HG02763 (cell line): ENCODE data around the gene CRELD2.

Source experiments
- ATAC-seq: cut with Tn5 transposase; IDR thresholded peaks from one replicate; pipeline ENCODE4 v1.9.1; 2021; ENCODE audit warnings: mild to moderate bottlenecking, moderate library complexity; ENCODE audit not compliant: unreplicated experiment

Gene CRELD2, protein sequence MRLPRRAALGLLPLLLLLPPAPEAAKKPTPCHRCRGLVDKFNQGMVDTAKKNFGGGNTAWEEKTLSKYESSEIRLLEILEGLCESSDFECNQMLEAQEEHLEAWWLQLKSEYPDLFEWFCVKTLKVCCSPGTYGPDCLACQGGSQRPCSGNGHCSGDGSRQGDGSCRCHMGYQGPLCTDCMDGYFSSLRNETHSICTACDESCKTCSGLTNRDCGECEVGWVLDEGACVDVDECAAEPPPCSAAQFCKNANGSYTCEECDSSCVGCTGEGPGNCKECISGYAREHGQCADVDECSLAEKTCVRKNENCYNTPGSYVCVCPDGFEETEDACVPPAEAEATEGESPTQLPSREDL

DNA sequence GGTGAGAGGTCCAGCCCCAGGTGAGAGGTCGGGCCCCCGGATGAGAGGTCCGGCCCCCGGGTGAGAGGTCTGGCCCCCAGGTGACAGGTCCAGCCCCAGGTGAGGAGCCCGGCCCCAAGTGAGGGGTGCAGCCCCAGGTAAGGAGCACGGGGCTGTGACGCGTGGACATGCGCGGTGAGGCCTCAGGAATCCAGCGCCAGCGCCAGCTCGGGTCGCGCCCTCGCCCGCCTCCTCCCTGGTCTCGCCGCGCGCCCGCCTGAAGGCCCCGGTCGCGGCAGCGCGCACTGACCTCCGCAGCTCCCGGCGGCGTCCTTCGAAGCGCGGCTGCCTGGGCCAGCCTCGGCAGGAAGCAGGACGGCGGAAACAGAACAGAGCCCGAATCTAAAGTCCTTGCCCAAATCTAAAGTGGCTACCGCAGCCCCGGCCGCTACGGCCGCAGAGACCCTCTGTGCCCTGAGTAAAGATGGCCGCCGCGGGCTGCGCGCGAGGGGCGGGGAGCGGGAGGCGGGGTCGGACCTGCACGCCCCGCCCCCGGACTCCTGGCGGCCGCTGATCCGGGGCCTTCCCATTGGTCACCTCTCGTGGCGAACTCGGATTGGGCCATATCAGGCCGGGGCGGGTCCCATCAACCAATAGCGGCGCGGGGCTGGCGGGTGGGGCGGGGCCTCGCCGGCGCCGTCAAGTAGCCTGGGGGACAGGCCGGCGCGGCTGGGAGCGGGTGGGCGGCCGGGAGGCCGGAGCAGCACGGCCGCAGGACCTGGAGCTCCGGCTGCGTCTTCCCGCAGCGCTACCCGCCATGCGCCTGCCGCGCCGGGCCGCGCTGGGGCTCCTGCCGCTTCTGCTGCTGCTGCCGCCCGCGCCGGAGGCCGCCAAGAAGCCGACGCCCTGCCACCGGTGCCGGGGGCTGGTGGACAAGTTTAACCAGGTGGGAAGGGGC lies at the start of gene CRELD2, which contains the start of gene ALG12:
Gene CRELD2 (plus strand): TSS at position 661 of the 937 bp plus-strand sequence. CDS start 136 bp downstream, at position 797.
Gene ALG12 (minus strand): TSS at position 465 of the 937 bp plus-strand sequence. CDS start 4,673 bp downstream, outside the sequence.
- ATAC-seq: peak; percentile 97

DNA sequence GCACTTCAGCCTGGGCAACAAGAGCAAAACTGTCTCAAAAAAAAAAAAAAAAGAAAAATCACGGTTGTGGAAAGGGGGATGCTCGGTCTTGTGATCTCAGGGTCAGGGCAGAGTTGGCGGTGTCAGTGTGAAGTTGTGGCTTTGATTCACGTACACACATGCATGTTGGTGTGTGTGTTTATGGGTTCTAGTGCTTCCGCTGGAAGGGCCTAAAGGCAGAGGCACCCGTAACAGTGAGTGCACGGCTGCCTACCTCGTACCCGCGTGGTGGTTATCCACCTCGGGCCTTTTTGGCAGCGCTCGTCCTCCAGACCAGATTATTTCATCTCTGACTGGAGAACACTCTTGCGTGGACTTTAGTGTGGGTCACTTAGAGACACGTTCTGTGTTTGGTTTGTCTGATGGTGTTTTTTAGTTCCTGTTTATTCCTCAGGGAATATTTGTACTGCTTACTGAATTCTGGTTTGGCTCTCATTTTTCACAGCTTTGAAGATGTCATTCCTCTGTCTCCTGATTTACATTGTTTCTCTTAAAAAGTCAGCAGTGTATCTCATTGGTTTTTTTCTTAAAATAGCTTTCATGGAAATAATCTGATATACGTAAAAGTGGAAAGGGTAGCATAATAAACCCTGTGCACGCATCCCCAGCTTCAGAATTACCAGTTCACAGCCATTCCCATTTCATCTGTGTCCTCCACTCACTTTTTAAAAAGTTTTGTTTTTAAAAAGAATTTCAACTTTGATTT lies 49.2 kb upstream of the CRELD2 start:
- no peak for ATAC-seq

DNA sequence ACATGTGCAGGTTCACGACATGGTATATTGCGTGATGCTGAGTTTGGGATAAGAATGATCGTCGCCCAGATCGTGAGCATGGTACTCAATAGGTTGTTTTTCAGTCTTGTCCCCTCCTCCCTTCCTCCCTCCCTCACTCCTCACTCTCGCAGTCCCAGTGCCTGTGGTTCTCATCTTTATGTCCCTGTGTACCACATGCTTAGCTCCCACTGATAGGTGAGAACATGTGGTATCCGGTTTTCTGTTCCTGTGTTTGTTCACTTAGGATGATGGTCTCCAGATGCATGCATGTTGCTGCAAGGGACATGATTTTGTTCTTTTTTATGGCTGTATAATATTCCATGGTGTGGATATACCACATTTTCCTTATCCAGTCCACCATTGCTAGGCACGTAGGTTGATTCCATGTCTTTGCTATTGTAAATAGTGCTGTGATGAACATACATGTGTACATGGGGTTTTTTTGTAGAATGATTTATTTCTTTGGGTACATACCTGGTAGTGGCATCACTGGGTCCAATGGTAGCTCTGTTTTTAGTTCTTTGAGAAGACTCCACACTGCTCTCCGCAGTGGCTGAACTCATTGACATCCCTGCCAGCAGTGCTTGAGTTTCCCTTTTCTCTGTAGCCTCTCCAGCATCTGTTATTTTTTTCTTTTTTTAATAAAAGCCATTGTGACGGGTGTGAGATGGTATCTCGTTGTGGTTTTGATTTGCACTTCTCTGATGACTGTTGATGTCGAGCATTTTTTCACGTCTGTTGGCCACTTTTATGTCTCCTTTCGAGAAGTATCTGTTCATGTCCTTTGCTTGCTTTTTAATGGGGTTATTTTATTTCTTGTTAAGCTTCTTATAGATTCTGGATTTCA lies 48.4 kb upstream of the CRELD2 start:
- ATAC-seq: no peak

DNA sequence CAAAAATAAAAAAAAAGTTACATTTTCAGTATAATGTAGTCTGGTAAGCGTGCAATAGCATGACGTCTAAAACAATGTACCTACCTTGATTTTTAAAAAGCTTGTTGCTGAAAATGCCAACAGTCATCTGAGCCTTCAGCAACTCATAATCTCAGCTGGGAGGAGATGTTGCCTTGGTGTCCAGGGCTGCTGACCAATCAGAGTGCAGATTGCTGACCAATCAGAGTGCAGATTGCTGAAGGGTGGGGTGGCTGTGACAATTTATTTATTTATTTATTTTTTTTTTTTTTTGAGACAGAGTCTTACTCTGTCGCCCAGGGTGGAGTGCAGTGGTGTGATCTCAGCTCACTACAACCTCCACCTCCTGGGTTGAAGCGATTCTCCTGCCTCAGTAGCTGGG lies 47.0 kb upstream of the CRELD2 start:
- ATAC-seq: no peak

DNA sequence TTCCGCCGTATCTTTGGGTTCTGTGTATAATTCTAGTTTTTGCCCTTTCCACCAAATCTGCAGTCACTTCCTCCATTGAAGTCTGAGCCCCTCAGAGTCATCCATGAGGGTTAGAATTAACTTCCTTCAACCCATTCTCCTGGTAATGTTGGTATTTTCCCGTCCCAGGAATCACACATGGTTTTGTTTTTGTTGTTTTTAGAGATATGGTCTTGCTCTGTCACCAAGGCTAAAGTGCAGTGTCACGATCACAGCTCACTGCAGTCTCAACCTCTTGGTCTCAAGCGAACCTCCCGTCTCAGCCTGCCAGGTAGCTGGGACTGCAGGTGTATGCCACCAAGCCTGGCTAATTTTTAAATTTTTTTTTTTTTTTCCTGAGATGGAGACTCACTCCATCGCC lies 46.1 kb upstream of the CRELD2 start:
- ATAC-seq: no peak

DNA sequence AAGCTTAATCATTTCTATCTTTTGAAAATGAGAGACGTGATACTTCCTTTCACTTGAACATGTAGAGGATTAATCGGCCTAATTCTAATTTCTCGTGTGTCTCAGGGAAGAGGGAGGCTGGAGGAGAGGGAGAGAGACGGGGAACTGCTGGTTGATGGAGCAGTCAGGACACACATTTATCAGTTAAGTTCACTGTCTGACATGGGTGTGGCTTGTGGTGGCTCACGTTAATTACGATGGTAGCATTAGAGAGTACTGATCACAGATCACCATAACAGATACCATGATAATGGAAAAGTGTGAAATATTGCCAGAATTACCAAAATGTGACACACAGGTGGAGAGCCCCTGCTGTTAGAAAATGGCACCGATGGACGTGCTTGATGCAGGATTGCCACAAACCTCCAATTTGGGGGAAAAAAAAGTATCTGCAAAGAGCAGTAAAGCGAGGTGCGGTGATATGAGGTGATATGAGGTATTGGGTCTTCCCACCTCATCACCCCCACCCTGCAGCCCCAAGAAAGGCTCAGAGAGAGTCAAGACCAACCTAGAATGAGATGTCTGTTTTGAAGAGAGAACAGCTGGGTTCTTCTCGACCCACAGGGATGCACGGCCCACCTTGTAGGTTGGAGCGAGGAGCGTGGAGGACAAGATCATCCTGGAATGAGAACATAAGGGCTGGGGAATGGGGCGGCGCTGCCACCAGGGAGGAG lies 45.0 kb upstream of the CRELD2 start:
- ATAC-seq: no peak

DNA sequence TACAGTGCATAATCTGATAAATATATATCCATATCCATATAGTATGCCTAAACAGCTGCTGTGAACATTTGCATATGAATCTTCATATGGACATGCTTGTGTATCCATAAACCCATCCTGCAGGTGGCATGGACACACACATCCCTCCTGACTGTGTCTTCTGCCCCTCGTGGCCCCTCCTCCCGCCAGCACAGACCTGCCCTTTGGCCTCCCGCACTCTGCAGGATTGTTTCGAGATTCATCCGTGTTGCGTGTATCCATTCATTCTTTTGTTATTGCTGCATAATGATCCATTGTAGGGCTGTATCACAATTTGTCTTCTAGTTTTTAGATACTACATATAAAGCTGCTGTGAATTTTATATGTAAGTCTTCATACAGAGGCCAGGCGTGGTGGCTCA lies 40.8 kb upstream of the CRELD2 start:
- no peak for ATAC-seq

DNA sequence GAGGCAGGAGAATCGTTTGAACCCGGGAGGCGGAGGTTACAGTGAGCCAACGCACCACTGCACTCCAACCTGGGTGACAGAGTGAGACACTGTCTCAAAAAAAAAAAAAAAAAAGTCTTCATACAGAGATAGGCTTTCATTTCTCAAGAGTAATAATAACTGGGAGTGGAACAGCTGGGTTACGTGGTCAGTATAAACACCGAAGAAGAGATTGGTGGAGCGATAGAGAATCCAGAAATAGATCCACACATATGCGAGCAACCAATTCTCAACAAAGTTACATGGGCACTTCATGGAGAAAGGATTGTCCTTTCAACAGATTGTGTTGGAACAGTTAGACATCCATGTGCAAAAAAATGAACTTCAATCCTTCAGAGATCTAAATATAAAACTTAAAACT lies 40.2 kb upstream of the CRELD2 start:
- ATAC-seq: no peak

DNA sequence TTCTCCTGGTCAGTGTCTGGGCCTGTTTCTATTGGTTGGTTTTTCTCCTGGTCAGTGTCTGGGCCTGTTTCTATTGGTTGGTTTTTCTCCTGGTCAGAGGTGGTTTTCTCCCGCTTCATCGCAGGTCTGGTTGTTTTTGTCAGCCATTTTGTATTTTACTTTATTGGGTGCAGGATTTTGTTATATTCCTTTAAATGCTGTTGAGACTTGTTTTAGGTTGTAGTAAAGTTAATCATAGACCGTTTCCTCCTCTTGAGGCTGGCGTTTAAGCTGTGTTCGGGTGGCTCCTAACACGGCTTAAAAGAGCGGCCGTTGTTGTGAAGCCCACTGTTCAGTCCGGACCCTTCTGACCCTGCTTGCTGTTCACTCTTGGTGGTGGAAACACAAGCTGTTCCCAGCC lies 38.6 kb upstream of the CRELD2 start:
- ATAC-seq: no peak

DNA sequence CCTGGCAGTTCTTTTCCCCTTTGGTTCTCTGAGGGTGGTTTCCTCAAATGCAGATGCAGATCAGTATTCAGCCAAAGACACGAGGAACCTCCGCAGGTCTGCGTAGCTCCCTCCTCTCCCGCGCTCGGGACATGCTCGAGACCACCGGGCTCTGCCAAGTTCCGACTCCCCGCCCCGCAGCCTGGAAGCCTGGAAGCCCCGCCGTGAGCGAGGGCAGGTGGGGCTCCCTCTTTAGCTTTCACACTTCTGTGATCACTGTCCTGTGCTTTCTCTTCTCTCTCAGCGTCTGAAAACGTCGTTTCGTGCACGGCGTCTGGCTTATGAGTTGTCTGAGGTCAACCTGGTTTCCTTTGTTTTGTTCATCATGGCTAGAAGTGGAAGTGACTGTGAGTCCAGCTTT lies 38.2 kb upstream of the CRELD2 start:
- ATAC-seq: no peak

DNA sequence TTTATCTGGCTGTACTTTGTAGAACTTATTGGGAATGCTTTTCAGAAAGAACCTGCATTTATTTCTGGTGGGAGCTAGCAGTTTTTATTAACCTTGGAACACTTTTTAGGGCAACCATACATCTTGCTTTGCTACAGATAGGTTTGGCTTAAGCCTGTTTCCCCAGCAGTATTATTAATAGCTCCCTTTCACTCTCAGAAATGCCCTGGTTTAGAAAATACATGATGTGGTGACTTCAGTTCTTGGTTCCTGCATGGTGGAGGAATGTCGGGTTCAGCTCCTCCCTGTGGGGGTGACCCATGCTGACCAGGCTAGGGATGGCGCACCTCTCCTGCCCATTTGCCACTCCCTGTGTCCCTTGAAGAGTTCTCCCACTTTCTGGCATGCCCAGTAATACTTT lies 36.6 kb upstream of the CRELD2 start:
- no peak for ATAC-seq

DNA sequence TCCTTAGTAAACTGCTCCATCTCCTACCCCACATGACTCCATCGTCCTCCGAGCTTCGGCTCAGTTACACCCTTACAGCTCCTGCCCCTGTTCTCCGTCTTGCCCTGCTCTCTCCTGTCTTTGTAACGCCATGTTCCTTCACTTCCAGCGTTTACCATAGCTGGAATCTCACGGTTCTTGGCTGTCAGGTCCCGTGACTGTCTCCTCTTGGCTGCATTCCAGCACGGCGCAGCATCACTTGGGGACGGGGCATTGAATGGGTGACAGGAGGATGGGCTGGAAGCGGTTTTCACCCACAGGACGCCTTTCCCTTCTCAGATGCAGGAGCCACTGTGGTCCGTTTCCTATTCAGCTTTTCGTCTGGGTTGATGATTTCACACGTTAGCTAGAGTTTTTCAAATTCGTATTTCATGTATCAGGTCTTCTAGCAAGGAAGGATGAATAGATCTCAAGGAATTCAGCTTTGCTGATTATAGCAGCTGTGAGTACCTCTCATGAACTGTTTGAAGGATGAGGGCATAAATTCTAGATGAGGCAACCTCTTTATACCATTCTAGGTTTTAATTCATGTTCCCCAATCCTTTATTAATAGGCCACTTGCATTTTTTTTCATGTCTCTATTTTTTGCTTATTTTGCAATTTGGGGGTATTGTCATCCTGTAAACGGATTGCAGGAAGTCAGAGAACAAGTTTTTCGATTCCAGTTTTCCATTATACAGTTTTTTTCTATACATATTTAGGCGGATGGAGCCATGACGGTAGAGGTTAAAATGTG lies 35.7 kb upstream of the CRELD2 start:
- no peak for ATAC-seq

DNA sequence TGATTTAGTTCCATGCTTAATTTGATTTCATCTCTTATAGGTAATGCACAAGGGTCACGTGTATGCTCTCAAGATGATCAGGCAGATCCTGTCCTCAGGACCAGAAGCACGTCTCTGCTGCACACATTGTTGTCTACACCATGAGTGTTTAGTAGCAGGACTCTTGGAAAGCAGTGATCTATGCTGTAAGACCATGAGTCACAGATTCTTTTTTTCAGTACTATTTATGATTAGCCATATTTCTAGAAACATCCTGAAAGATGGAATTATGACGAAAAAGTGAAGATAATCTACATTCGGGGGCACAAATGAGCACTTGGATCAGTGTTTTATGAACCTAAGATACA lies 35.2 kb upstream of the CRELD2 start:
- no peak for ATAC-seq

DNA sequence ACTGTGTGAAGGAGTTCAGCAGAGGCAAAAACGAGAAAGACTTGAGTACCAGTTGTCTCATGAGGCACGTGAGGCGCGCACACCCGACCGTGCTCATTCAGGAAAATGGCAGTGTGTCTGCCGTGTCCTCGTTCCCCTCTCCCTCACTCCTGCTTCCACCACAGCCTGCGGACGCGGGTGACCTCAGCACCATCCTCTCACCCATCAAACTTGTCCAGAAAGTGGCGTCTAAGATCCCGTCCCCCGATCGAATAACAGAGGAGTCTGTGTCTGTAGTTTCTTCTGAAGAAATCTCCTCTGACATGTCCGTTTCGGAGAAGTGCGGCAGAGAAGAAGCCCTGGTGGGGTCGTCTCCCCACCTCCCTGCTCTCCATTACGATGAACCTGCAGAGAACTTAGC lies 34.4 kb upstream of the CRELD2 start:
- ATAC-seq: no peak

DNA sequence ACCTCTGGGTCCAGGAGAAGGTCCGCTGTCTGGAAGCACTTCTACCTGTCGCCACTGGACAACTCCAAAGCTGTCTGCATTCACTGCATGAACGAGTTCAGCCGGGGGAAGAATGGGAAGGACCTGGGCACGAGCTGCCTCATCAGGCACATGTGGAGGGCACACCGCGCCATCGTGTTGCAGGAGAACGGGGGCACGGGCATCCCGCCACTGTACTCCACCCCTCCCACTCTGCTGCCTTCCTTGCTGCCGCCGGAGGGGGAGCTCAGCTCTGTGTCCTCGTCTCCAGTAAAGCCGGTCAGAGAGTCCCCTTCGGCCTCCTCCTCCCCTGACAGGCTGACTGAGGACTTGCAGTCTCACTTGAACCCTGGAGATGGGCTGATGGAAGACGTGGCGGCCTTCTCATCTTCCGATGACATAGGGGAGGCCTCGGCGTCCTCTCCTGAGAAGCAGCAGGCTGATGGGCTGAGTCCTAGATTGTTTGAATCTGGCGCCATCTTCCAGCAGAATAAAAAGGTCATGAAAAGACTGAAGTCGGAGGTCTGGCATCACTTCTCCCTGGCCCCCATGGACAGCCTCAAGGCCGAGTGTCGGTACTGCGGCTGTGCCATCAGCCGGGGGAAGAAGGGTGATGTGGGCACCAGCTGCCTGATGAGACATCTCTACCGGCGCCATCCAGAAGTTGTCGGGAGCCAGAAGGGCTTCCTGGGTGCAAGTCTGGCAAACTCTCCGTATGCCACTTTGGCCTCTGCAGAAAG lies 33.8 kb upstream of the CRELD2 start:
- no peak for ATAC-seq

DNA sequence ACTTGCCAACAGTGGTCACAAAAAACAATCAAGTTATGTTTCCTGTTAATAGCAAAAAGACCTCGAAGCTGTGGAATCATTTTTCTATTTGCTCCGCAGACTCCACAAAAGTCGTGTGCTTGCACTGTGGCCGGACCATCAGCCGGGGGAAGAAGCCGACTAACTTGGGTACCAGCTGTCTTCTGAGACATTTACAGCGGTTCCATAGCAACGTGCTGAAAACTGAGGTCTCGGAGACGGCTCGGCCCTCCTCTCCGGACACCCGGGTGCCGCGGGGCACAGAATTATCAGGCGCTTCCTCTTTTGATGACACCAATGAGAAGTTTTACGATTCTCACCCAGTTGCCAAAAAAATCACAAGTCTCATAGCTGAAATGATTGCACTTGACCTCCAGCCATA lies 33.2 kb upstream of the CRELD2 start:
- no peak for ATAC-seq

DNA sequence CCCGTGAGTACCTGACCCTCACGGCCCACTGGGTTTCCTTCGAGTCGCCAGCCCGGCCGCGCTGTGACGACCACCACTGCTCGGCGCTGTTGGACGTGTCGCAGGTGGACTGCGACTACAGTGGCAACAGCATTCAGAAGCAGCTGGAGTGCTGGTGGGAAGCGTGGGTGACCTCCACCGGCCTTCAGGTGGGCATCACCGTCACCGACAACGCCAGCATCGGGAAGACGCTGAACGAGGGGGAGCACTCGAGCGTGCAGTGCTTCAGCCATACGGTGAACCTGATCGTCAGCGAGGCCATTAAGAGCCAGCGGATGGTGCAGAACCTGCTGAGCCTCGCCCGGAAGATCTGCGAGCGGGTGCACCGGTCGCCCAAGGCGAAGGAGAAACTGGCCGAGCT lies 32.6 kb upstream of the CRELD2 start:
- ATAC-seq: no peak

DNA sequence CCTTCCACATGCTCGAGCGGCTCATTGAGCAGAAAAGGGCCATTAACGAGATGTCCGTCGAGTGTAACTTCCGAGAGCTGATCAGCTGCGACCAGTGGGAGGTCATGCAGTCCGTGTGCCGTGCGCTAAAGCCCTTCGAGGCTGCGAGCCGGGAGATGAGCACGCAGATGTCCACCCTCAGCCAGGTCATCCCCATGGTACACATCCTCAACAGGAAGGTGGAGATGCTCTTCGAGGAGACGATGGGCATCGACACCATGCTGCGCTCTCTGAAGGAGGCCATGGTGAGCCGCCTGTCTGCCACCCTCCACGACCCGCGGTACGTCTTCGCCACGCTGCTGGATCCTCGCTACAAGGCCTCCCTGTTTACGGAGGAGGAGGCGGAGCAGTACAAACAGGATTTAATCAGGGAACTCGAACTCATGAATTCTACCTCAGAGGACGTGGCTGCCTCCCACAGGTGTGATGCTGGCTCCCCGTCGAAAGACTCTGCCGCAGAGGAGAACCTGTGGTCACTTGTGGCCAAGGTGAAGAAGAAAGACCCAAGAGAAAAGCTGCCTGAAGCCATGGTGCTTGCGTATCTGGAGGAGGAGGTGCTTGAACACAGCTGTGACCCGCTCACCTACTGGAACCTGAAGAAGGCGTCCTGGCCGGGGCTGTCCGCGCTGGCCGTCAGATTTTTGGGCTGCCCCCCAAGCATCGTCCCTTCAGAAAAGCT lies 31.9 kb upstream of the CRELD2 start:
- no peak for ATAC-seq
